HL-60 (cell line): ENCODE measurements around the gene FRAS1.
"Not testable (repeated sequence)": the region's sequence is repeated elsewhere in the genome, so short reads cannot be mapped to it uniquely, and the experiment has no call there.

Source experiments
- DNase-seq, 2 experiments: peaks; one replicate each; pipeline ENCODE4 v3.0.0-alpha.2; 2010 to 2020; ENCODE audit warnings: low read depth in 1 of 2, low spot score in 1 of 2
- H3K27ac ChIP-seq: fragments of 250-450 bp; sonication (Bioruptor Pico); replicated peaks from 2 replicates; pipeline ENCODE4 v1.5.1; 2020; ENCODE audit warnings: mild to moderate bottlenecking, moderate library complexity
- H3K27me3 ChIP-seq: fragments of 250-450 bp; sonication (Bioruptor Pico); 2 replicates; pipeline ENCODE4 v1.5.1; 2021; ENCODE audit warnings: mild to moderate bottlenecking, moderate library complexity; ENCODE audit not compliant: insufficient read depth, poor library complexity, severe bottlenecking
- H3K4me3 ChIP-seq: replicated peaks from 2 replicates; pipeline ENCODE4 v1.5.1; 2011; ENCODE audit warnings: mild to moderate bottlenecking, control low read depth, low read length; ENCODE audit not compliant: insufficient read depth
- GABPA ChIP-seq: IDR thresholded peaks from 2 replicates; pipeline ENCODE4 v1.6.1; 2012; ENCODE audit warnings: low read depth
- POLR2AphosphoS5 ChIP-seq: IDR thresholded peaks from 2 replicates; pipeline ENCODE4 v1.6.1; 2012; ENCODE audit warnings: low read depth
- REST ChIP-seq: IDR thresholded peaks from 2 replicates; pipeline ENCODE4 v1.6.1; 2012; ENCODE audit warnings: low read depth; ENCODE audit not compliant: insufficient replicate concordance
- SPI1 ChIP-seq: IDR thresholded peaks from 2 replicates; pipeline ENCODE4 v1.6.1; 2012; ENCODE audit warnings: low read depth, mild to moderate bottlenecking, borderline replicate concordance
- TF ChIP-seq, protein P1 (sequence below): IDR thresholded peaks from one replicate; pipeline ENCODE4 v1.5.1; 2011; ENCODE audit warnings: low read length, control low read depth, inconsistent platforms; ENCODE audit not compliant: insufficient read depth

Gene FRAS1

GRCh38 chr4:78548889-78549288, 491.8 kb downstream of the FRAS1 start:
- not testable (repeated sequence) for H3K27me3 ChIP-seq, H3K27ac ChIP-seq, DNase-seq, H3K4me3 ChIP-seq

- peak; percentile 25 to 39 for DNase-seq
- Histone ChIP-seq H3K4me3 (peak within 1 kb of the TSS; percentile 52), H3K27me3 (no peaks in the 10 kb centered on the region), H3K27ac (peak within 1 kb of the TSS; percentile 61)
- TF ChIP-seq GABPA (no peak), REST (no peak), POLR2AphosphoS5 (no peak), SPI1 (no peak)
- TF ChIP-seq, protein P1, sequence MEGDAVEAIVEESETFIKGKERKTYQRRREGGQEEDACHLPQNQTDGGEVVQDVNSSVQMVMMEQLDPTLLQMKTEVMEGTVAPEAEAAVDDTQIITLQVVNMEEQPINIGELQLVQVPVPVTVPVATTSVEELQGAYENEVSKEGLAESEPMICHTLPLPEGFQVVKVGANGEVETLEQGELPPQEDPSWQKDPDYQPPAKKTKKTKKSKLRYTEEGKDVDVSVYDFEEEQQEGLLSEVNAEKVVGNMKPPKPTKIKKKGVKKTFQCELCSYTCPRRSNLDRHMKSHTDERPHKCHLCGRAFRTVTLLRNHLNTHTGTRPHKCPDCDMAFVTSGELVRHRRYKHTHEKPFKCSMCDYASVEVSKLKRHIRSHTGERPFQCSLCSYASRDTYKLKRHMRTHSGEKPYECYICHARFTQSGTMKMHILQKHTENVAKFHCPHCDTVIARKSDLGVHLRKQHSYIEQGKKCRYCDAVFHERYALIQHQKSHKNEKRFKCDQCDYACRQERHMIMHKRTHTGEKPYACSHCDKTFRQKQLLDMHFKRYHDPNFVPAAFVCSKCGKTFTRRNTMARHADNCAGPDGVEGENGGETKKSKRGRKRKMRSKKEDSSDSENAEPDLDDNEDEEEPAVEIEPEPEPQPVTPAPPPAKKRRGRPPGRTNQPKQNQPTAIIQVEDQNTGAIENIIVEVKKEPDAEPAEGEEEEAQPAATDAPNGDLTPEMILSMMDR, result no peak
Observed at GRCh38 chr4:78551420-78552351, 494.6 kb downstream of the FRAS1 start, which contains the start of gene ANXA3. Gene ANXA3 (plus strand): TSS chr4:78551770. CDS start chr4:78554474, 2,704 bp downstream.

GRCh38 chr4:78552389-78553042, 495.4 kb downstream of the FRAS1 start:
- H3K27me3 ChIP-seq, result no peaks in the 10 kb centered on the region
- peak; percentile 13 to 17 for DNase-seq
- peak overlapping the region; percentile 61 for H3K27ac ChIP-seq
- TF ChIP-seq GABPA, result no peak
- TF ChIP-seq SPI1, result no peak
- TF ChIP-seq POLR2AphosphoS5, result no peak
- no peak for TF ChIP-seq REST
- peak overlapping the region; percentile 52 for H3K4me3 ChIP-seq

GRCh38 chr4:78553043-78553396, 495.9 kb downstream of the FRAS1 start:
- Histone ChIP-seq H3K27ac (peak overlapping the region; percentile 61), H3K4me3 (peak overlapping the region; percentile 15; the same call in 1 of the 2 replicates), H3K27me3 (no peaks in the 10 kb centered on the region)
- TF ChIP-seq, protein P1, result no peak
- TF ChIP-seq POLR2AphosphoS5 (no peak), GABPA (no peak), SPI1 (no peak), REST (no peak)
- no peak for DNase-seq
